DMS53 (cell line): ENCODE results near the gene YEATS4.
A peak's percentile ranks its signal among the peaks of the same experiment; 100 is the strongest.
"Not testable (repeated sequence)": the region's sequence is repeated elsewhere in the genome, so short reads cannot be mapped to it uniquely, and the experiment has no call there.

Experiments used
- DNase-seq: peaks from one replicate; lab custom pipeline; 2025; lab: John Stamatoyannopoulos, UW

Gene YEATS4

DNA sequence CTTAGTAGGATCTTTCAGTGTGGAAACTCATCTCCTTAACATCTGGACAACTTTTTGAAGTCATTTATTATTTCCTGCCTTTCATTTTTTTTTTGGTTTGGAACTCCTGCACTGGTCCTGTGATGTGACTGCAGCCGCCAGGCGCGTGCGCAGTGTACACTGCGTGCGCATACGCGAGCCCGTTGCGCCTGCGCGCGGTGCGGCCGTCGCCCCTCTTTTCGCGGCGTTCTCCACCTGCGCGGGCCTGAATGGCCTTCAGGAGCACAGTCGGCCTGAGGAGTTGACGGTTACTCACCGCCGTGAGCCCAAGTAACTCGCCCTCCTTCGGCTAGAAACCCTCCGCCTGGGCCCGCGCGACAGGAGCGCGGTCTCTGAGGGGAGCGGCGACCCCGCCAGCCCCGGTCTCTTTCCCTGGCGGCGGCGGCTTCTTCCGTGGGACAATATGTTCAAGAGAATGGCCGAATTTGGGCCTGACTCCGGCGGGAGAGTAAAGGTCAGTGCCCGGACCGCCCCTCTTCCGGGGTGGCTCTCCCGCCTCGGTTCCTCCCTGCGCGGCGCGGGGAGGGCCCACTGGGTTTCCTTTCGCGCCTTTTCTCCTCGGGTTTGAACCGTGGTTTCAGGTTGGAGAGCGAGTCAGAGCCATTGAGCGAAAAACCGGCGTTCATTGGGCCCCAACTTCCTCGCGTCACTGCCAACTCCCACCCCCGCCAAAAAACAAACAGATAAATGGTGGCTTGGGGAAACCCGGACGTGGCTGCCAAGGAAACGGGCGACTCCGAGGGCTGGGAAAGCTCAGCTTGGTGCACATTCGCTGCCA, at the start of gene YEATS4:
Gene YEATS4 (plus strand): TSS at position 213 of the 817 bp plus-strand sequence. CDS start 230 bp downstream, at position 443.
- DNase-seq = peak; percentile 100

DNA sequence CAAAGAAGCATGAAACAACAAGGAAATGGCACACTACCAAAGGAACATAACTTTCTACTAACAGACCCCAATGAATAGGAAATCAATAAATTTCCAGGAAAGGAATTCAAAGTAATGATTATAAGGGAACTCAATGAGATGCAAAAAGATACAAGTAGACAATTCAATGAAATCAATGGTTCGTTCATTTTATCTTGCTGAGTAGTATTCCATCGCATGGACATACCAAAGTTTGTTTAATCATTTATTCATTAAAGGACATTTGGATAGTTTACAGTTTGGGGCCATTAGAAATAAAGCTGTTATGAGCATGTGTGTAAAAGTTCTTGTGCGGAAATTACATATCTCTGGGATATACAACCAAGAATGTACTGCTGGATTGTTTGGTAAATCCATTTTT, 46.3 kb upstream of the YEATS4 start:
- no peak for DNase-seq

DNA sequence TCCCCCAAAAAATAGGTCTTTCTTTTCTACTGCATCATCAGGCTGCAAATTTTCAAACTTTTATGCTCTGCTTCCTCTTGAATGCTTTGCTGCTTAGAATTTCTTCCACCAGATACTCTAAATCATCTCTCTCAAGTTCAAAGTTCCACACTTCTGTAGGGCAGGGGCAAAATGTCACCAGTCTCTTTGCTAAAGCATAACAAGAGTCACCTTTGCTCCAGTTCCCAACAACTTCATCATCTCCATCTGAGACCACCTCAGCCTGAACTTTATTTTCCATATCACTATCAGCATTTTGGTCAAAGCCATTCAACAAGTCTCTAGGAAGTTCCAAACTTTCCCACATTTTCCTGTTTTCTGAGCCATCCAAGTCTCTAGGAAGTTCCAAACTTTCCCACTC, 42.8 kb upstream of the YEATS4 start:
- DNase-seq = not testable (repeated sequence)

DNA sequence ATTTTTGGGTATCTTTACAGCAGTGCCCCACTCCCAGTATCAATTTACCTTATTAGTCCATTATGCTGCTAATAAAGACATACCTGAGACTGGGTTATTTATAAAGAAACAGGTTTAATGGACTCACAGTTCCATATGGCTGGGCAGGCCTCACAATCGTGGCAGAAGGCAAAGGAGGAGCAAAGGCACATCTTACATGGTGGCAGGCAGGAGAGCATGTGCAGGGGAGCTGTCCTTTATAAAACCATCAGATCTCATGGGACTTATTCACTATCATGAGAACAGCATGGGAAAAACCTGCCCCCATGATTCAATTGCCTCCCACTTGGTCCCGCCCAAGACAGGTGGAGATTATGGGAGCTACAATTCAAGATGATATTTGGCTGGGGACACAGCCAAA, 42.3 kb upstream of the YEATS4 start:
- not testable (repeated sequence) for DNase-seq

DNA sequence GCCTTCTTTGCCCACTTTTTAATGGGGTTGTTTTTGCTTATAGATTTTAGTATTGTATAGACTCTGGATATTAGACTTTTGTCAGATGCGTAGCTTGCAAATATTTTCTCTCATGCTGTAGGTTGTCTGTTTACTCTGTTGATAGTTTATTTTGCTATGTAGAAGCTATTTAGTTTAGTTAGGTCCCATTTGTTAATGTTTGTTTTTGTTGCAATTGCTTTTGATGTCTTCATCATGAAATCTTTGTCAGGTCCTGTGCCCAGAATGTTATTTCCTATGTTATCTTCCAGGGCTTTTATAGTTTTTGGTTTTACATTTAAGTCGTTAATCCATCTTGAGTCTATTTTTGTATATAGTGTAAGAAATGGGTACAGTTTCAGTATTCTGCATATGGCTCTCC, 41.3 kb upstream of the YEATS4 start:
- no peak for DNase-seq

DNA sequence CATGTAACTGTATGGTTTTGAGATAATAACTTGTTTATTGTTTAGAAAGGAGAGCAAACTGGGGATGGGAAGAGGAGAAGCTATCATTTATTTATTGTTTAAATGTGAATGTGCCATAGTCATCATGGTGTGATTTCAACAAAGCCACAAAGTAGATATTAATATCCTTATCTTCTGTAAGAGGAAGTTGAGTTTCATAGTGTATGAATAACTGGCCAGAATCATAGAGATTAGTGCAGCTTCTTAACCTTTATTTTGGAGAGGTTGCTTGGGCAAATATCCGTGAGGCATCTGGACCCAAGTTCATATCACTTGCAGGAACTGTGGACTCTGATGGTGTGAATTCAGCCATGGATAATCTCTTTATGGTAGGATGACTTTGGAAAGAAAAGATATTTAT, 38.2 kb upstream of the YEATS4 start:
- DNase-seq = no peak

DNA sequence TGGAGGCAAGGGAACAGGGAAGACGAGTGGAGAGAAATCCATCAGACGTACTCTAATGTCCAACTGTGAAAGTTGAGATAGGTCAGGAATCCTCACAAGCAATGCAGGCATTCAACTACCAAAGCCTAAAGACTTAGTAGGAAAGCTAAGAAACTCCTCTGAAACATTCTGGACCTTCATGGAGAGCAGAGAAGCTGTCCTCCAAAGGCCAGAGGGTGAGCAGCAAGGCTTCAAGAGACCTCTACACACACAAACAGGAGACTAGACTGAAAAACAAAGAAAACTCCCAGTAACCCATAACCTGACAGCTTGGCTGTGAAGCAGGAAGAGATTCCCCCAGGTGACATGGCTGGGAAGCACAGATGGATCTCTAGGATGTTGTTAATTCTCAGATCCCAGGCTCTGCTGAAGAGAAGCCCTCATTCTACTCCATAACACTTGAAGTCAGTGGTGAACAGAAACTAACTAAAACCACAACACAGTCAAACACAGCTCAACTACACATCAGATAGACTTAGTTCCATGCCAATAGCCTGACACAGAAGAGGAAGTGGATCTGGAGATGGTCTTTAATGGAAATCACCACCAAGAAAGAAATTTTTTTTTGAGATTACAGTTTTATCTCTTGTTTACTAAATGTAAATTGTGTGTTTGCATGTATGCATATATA, 34.6 kb upstream of the YEATS4 start:
- DNase-seq = peak; percentile 11

DNA sequence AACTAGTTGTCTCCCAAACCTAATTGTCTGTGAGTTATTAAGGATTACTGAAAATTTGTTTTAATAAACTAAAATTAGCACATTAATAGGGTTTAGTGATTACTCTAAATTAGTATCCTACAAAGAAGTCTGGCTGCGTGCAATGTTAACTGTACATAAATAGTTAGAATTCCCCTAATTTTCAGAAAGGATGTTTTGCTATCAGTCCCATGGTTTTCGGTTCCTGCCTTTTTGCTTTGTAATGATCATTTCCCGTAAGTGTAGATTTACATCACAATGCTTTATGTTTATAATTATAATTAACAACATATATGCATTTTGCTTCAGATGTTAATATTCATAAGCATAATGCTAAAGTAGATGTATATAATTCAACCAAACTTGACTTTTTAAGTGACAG, 31.1 kb upstream of the YEATS4 start:
- DNase-seq = no peak

DNA sequence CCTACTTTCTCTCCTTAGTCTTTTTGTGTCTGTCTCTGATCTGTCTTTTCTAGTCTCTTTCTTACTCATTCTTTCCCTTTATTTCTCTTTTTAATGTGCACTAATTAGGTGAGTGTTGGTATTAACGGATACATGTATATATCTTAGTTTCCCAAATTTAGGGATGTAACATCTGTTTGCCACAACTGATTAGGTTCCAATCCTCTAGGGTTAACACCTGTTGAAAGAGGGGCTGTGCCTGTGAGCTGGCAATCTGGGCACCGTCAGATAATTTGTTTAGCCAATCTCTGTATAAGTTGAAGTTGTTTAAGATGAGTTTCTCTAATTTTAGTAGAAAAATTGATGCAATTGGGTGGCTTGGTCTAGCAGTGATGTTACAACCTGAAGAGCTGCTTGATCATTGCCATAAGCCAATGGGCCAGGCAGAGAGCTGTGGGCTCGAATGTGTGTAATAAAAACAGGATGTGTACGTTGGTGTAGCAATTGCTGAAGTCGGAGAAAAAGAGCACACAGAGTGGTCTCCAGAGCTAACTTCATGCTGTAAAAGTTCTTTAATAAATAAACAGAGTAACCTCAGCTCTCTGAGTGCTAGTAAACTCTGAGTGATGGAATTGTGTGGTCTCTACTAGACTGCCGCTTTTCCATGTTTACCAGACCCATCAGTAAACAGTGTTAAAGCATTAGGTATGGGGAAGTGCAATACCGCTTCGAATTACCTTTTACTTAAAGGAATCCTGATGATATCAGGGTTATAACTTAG, 29.7 kb upstream of the YEATS4 start:
- DNase-seq = peak; percentile 20

DNA sequence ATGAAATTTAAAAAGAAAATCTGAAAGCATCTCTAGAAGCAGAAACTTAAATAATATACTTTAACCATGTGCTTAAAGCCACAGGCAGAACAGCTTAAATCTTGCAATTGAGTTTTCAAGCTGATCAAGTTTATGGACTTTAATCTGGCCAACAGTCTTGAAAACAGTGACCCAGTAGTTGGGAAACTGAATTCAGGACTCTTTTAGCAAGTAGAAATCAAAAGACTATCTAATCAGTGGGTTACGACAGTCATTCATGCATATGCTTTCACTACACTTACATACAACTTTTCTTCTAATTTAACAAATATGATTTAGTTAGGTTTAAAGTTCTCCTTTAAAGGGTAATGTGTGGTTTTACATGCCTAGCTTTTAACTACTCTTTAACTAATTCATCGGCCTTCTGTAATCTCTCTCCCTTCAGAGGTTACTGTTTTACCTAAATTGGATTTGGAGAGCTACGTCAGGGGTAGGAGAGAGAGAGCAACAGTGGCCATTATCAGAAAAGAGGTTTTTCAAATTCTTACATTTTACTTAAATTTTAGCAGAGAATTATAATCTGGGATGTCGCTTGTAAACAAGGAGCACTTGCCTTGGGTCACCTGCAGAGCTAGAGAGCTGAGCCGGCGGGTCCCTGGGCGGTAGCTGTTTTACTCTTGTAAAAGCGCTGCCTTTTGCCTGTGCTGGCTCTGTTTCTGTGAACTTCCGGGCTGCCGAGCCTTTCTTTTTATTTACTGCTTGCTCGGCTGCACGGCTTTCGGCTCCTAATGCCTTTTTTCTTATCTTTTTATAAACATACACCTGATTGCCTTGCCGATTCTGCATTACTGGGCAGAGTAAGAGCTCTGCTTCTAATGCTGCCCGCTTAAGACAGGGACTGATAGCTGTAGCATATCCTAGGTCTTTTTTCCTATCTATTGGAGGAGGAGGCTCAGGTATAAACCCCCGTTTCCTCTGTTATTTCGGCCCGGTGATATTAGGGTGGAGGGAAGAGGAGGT, 28.8 kb upstream of the YEATS4 start:
- peak; percentile 84 for DNase-seq

DNA sequence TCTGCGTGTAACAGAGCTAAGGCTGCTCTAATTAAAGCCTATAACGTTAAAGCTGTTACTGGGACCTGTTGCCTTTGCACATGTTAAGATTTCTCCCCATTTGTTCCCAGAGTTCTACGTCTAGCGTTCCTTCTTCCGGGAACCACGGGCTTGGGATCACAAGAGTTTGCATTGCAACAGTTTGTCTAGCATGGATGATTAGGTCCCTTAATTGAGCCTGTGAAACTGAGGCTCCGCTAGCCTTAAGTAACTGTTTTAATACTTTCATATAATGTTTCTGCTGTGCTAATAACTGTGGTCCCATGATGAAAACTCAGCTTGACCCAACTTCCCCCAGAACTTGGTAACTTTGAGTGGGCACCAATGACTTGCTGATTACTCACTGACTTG, 28.0 kb upstream of the YEATS4 start:
- DNase-seq = peak; percentile 80

DNA sequence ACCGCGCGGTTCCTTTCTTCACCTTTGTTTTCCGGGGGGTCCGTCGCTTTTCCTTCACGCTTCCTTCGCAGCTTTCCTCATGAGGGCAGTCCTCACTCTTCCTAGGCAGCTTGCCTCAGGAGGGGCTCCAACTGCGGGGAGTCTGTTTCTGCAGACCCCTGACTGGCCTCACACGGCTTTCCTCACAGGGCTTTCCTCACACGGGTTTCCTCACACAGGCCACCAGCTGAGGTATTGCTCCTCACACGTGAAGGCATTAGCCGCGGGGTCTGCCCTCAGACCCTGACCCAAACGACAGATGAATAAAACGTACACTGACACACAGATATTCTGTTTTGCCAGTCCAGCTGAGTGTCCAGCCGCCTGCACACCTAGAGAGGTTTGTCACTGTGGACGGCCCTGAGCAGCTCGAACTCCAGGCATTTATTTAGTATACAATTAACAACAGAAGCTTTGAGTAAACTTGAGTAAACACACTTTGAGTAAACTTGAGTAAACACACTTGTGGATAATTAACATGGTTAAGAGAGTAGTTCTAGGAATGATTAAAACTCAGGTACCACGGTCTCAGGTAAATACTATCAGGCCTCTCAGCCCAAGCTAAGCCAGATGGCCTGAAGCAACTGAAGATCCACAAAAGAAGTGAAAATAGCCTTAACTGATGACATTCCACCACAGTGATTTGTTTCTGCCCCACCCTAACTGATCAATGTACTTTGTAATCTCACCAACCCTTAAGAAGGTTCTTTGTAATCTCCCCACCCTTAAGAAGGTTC, 27.4 kb upstream of the YEATS4 start:
- peak; percentile 52 for DNase-seq

DNA sequence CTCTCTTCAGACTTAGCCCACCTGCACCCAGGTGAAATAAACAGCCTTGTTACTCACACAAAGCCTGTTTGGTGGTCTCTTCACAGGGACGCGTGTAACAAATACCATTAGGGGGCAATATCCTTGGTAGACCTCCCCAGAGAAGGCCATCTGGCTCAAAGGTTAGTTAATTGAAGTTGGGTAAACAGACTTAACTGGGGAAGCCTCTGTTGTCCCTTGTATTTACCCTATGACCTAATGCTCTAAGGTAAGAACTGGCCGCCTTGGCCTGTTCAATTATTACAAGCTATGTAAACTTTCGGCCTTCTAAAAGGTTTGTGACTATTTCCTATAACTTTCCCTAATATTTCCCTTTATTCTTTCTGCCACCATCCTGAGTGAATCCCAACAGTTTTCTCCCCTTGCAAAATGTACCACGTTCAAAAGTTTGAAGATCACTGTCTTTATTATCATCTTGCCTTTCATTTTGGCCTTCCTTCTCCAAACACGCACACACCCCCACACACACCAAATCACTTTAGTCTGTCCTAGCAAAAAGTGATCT, 26.7 kb upstream of the YEATS4 start:
- peak; percentile 87 for DNase-seq

DNA sequence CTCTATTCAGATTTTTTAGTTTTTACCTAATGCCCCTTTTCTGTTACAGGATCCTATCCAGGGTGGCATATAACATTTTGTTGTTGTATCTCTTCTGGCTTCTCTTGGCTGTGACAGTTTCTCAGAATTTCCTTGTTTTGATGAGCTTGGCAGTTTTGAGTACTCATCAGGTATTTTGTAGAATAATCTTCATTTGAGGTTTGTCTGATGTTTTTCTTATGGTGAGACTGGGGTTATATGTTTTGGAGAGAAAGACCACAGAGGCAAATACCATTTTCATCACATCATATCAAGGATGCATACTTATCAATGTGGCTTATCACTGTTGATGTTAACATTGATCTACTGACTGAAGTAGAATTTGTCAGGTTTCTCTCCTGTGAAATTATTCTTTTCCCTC, 25.4 kb upstream of the YEATS4 start:
- no peak for DNase-seq

DNA sequence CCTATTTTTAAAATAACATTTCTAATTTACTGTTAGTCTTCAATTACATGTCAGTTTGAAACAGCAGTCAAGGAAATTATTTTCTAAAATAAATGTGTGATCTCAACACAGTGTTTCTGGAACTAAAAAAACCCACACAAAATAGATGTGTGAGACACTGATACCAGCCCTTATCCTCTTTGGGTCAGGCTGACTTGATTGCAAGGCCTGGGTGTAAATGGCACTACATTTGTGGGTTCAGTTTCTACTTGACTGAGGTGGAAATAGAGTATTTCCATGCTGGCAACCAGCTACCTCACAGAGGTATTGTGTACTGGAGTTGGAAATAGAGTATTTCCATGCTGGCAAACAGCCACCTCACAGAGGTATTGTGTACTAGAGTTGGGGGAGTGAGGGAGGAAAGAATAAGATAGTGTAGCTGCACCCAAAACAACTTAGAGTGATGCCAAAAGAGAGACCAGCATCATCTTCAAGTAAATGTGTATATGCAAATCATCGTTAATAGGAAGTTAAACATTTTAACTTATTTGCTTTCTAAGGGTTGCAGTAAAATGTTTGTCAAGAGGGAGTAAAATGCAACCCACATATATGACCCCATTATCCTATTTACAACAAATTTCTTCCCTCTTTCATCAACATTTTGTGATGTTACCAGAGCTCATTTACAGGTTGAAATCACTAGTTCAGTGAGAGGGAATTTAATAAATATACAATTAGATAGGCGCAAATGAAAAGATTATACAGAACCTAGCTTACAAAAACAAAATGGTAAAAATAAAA, 22.0 kb upstream of the YEATS4 start:
- no peak for DNase-seq

DNA sequence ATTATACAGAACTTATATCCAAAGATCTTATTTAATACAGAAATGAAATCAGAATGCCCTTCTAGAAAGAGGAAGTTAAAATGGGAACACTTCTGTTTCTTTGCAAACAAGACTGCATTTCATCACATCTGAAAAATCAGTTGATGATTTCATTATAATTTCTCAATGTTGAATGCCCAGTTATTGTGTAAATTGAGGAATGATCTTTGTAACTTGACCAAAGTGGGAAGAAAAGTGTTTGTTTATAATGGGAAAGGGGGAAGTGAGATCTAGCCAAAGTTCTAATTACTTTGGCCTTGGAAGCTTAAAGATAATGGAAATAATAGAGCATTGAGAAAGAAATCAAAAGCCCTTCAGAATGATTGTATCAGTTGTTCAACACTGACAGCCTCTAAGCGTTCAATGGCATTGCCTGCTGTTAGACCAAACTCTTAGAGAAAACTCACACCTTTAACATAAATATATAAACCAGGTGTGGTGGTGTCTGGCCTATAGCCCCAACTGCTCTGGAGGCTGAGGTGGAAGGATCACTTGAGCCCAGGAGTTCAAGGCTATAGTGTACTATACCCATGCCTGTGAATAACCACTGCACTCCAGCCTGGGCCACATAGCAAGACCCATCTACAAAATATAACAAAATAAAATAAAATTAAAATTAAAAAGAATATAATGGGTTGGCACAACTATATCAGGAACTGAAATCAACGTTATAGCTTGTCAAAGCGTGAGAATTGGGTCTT, 21.3 kb upstream of the YEATS4 start:
- no peak for DNase-seq

DNA sequence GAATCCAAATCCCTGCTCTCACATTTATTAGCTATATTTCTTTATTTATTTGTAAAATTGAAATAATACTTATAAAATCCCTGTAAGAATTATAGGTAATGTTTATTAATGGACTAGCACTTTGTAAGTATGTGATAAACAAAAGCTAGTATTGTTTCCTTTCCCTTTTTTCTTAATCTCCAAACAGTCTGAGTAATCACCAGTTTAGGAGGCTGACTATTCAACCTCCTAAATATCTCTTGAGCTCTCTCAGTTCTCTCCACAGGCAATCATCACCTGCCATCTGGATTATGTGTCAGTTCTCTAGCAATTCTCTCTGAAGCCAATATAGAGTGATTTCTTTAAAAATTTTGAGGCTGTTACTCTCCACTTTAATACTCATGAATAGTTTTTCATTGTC, 20.6 kb upstream of the YEATS4 start:
- DNase-seq = no peak

DNA sequence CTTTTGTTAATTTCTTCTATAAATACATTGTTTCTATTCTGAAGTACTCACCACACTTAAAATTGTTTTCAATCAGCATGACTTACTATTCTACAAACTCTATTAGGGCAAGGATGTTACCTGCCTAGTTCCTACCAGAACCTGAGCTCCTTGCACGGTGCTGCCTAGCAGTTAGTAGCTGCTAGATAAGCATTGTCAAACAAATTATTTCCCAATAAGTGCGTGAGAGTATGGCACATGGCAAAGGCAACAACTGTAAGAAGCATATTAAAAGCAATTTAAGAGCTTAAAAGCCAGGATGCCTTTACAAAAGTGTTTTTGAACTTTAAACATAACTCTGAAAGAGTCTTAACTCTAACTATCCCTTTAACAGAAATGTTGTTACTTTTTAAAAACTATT, 19.5 kb upstream of the YEATS4 start:
- DNase-seq = no peak

DNA sequence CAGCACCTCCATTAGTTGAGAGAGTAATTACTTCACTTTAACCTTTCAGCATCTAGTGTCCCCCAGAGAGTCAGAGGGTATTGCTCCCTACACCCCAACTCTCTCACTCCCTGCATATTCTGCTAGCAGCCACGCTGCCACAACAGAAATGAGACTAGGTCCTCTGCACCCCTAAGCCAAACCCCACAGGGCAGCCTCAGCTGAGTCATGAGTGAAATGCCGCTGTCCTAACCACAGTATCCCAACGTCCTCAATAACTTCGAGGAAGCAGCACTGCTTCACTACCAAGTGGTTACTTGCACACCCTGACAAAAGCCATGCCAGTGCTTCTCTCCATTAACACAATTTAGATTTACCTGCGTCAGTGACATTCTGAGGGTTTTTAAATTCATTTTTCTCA, 18.2 kb upstream of the YEATS4 start:
- DNase-seq = no peak
